Ovary (tissue), 9 donors: ENCODE data around the gene ECE2. TPM values are rescaled to one million over a fixed set of nuclear protein-coding genes. Genes with fewer than 3 reads are reported as not detected.
"Not testable (repeated sequence)": the region's sequence is repeated elsewhere in the genome, so short reads cannot be mapped to it uniquely, and the experiment has no call there.

Source experiments
- DNase-seq, 5 donors: peaks; one replicate each; pipeline ENCODE4 v3.0.0-alpha.2; 2019 to 2020
- H3K27ac ChIP-seq, 2 donors: fragments of 200-600 bp; one replicate each; pipeline versions ENCODE4 v1.5.1 to v1.8.0; 2019 to 2022
- H3K27me3 ChIP-seq: fragments of 200-600 bp; one replicate; pipeline ENCODE4 v1.8.0; 2022
- H3K36me3 ChIP-seq: fragments of 200-600 bp; sonication (generic); one replicate; pipeline ENCODE4 v1.5.1; 2019
- H3K4me1 ChIP-seq: one replicate; pipeline ENCODE4 v1.8.1; 2013; ENCODE audit warnings: mild to moderate bottlenecking, moderate library complexity; ENCODE audit not compliant: insufficient read depth
- H3K4me3 ChIP-seq: fragments of 200-600 bp; sonication (generic); one replicate; pipeline ENCODE4 v1.5.1; 2017
- H3K9me3 ChIP-seq, 2 donors: fragments of 200-600 bp in 1 of 2; sonication (generic) in 1 of 2; one replicate each; pipeline versions ENCODE4 v1.5.1 to v1.8.1; 2013 to 2019; ENCODE audit warnings: mild to moderate bottlenecking in 1 of 2, moderate library complexity in 1 of 2
- EP300 ChIP-seq: sonication (generic); formaldehyde crosslinking; IDR thresholded peaks from one replicate; pipeline ENCODE4 v1.6.1; 2017; ENCODE audit warnings: antibody characterized with exemption
- POLR2A ChIP-seq: fragments of 450-650 bp; IDR thresholded peaks from one replicate; pipeline ENCODE4 v1.6.1; 2017; ENCODE audit warnings: antibody characterized with exemption, mild to moderate bottlenecking, moderate library complexity
- WGBS, 3 donors: extraction: QIAGEN DNeasy Blood & Tissue Kit in 1 of 3; methylation state at CpG; one replicate each; pipeline versions ENCODE4 v1.1.5 to v1.1.7; 2013 to 2017; 5-methylcytosine and 5-hydroxymethylcytosine counted together
- intact Hi-C, 4 donors: fragments of 100-400 bp; cut with DNase I; formaldehyde crosslinking; loops; one replicate each; pipeline versions ENCODE4 v1.11.0 to v1.15.1; 2022 to 2023
- polyA plus RNA-seq, 2 donors: library from polyadenylated mRNA; stranded (reverse); fragments of 200-250 nt in 1 of 2; fragments of 350-450 nt in 1 of 2; fragmentation: Illumina TruSeq in 1 of 2; extraction: RNeasy Lipid Tissue Mini Kit (QIAGEN cat#74804) in 1 of 2; gene quantifications; one replicate each; pipeline ENCODE4 v1.2.3, GENCODE V29; 2013 to 2014
- total RNA-seq, 7 donors: library from RNA; depleted of rRNA in 2 of 7; stranded (reverse); fragments of >200 nt in 2 of 7; fragmentation: NEBNext Ultra II Directional in 3 of 7; extraction: Animal tissue kit (Norgen Biotek cat#: 25700) in 3 of 7; gene quantifications; one replicate each; pipeline versions ENCODE4 v1.1.0 to v1.2.4, GENCODE V29; 2016 to 2023
- TF ChIP-seq, protein P1 (sequence below), 3 donors: fragments of 450-650 bp in 2 of 3; fragments of 200-600 bp in 1 of 3; IDR thresholded peaks; one replicate each; pipeline versions ENCODE4 v1.5.1 to v1.8.0; 2016 to 2022; ENCODE audit warnings: antibody characterized with exemption in 3 of 3, mild to moderate bottlenecking in 1 of 3
- donor health status: DM: no; HTN: no; CAD: no; lungs with moderate emphysema.
- donor health status: DM: no; HTN: no; CAD: no.
- donor health status: Bipolar disorder and iron deficiency.
- donor health status: DM: yes; HTN: yes; CAD: no.
- donor health status: DM: no; HTN: no; CAD: no.
- donor health status: DM: yes; HTN: yes; CAD: no.

ECE2 gene
- total and polyA plus RNA-seq, 9 donors = 0.43 TPM; not detected in 8

DNA sequence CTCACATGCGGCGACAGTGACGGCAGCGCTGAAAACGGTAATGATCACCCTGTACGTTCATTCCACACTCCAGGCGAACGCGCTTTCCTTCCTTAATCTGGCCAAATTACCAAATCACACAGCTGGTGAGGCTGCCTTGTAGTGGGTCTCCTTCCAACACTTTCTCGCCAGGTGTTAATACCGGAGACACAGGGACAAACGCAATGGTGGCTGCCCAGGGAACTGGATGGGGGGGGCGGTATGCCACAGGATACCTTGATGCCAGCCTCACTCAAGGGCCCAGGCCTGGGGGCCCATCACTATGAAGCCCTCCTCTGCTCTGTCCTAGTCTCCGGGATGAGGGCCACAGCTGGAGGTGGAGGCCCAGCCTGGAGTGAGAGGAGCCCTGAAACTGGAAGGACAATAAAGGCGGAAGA is 13.1 kb upstream of the ECE2 start:
- no peak overlapping the region for H3K27ac ChIP-seq

DNA sequence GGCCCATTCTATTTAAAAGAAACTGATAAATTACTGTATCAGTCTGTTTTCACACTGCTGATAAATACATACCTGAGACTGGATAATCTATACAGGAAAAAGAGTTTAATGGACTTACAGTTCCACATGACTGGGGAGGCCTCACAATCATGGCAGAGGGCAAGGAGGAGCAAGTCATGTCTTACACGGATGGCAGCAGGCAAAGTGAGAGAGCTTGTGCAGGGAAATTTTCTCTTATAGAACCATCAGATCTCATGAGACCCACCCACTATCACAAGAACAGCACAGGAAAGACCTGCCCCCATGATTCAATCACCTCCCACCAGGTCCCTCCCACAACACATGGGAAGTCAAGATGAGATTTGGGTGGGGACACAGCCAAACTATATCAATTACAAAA is 8.6 kb upstream of the ECE2 start:
- intact Hi-C loops = not testable (repeated sequence)
- 82 to 92% (median 84%) methylated on average over 1 of the region's 1 CpG for WGBS, 3 donors

More for the DNA sequence above, 13.1 kb upstream of the ECE2 start:
- H3K36me3 ChIP-seq = no peaks in the 10 kb centered on the region
- peaks cover 5% of the 10 kb centered on the region for H3K27me3 ChIP-seq
- TF ChIP-seq, protein P1, sequence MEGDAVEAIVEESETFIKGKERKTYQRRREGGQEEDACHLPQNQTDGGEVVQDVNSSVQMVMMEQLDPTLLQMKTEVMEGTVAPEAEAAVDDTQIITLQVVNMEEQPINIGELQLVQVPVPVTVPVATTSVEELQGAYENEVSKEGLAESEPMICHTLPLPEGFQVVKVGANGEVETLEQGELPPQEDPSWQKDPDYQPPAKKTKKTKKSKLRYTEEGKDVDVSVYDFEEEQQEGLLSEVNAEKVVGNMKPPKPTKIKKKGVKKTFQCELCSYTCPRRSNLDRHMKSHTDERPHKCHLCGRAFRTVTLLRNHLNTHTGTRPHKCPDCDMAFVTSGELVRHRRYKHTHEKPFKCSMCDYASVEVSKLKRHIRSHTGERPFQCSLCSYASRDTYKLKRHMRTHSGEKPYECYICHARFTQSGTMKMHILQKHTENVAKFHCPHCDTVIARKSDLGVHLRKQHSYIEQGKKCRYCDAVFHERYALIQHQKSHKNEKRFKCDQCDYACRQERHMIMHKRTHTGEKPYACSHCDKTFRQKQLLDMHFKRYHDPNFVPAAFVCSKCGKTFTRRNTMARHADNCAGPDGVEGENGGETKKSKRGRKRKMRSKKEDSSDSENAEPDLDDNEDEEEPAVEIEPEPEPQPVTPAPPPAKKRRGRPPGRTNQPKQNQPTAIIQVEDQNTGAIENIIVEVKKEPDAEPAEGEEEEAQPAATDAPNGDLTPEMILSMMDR (IDR thresholded peaks at IDR 0.05) = no peak
- TF ChIP-seq EP300 = no peak
- no peak for TF ChIP-seq POLR2A
- H3K4me1 ChIP-seq = peaks cover 13% of the 10 kb centered on the region
- DNase-seq = no peak
- no peak overlapping the region for H3K4me3 ChIP-seq
- 7 to 11% (median 10%) methylated on average over 15 of the region's 15 CpGs for WGBS, 3 donors
- no peaks in the 10 kb centered on the region for H3K9me3 ChIP-seq
- intact Hi-C loops = no loop called here

DNA sequence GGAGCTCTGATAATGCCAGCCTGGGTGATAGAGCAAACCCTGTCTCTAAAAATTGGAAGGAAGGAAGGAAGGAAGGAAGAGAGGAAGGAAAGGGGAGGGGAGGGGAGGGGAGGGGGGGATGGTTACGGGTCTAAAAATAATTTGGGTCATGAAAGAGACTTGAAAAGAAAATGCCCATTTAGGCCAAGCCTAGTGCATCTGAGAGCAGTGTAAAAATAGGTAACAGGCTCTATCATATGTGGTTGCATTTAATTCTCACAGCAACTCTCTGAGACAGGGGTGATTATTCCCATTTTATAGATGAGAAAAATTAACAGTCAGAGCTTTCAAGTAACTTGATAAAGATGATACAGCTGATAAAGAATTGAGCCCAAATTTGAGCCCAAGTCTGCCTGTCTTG is 3.6 kb upstream of the ECE2 start:
- 21 to 43% (median 27%) methylated on average over 1 of the region's 1 CpG for WGBS, 3 donors
- intact Hi-C loops = no loop called here
- no peak for TF ChIP-seq POLR2A
- TF ChIP-seq, protein P1 (IDR thresholded peaks at IDR 0.05) = no peak
- no peak for TF ChIP-seq EP300
- no peaks in the 10 kb centered on the region for H3K36me3 ChIP-seq
- no peaks in the 10 kb centered on the region for H3K9me3 ChIP-seq
- DNase-seq = no peak
- H3K27me3 ChIP-seq = no peaks in the 10 kb centered on the region
- H3K4me3 ChIP-seq = no peak overlapping the region
- no peak overlapping the region for H3K27ac ChIP-seq
- no peaks in the 10 kb centered on the region for H3K4me1 ChIP-seq

More for the DNA sequence above, 8.6 kb upstream of the ECE2 start:
- H3K4me1 ChIP-seq, DNase-seq, H3K9me3 ChIP-seq, H3K36me3 ChIP-seq, H3K27me3 ChIP-seq, H3K4me3 ChIP-seq, H3K27ac ChIP-seq: not testable (repeated sequence)

DNA sequence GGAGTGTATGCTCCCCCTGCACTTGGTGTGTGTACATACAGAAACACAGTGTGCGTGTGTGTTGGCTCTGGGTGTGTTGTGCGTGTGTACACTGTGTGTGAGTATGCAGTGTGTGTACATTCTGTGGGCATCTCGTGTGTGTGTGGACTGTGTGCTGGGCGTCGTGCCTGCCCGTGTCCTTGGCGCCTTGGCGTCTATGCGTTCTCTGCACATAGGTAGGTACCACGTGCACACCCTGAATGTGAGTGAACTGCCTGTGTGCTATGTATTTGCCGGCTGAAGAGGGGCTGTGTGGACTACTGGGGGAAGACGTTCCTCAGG is 481 bp upstream of the ECE2 start:
- TF ChIP-seq EP300 = no peak
- no peak for TF ChIP-seq POLR2A
- TF ChIP-seq, protein P1 (IDR thresholded peaks at IDR 0.05) = no peak
- H3K9me3 ChIP-seq = no peaks in the 10 kb centered on the region
- no peak for DNase-seq
- 62 to 71% (median 64%) methylated on average over 12 of the region's 12 CpGs for WGBS, 3 donors
- no peak overlapping the region for H3K4me3 ChIP-seq
- intact Hi-C loops = loop anchor here in 1 of 4 donors (5.0 kb wide), 1 partner anchor 483 kb away; no protein-coding TSS in a partner anchor
- H3K4me1 ChIP-seq = no peaks in the 10 kb centered on the region
- H3K36me3 ChIP-seq = no peaks in the 10 kb centered on the region
- H3K27ac ChIP-seq = no peak overlapping the region
- no peaks in the 10 kb centered on the region for H3K27me3 ChIP-seq

DNA sequence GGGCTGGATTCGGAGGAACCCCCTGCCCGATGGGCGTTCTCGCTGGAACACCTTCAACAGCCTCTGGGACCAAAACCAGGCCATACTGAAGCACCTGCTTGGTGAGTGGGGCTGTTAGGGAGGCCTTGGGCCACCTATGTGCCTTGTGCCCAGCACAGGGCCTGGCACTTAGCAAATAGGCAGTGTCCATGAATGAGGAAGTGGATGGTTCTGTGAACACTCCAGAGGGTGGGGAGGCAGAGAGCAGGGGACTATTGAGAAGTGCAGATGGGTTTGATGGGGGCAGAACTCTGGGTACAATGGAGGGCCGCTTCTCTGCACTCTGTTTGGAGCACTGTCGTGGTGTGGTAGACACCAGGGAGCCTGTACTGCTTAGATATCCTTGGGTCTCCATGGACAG is 1.5 kb downstream of the ECE2 start:
- TF ChIP-seq EP300 (no peak), POLR2A (no peak)
- TF ChIP-seq, protein P1 (IDR thresholded peaks at IDR 0.05) = no peak
- DNase-seq = no peak
- H3K27ac ChIP-seq = no peak overlapping the region
- no peaks in the 10 kb centered on the region for H3K9me3 ChIP-seq
- no peak overlapping the region for H3K4me3 ChIP-seq
- WGBS, 3 donors = 87 to 92% (median 92%) methylated on average over 6 of the region's 6 CpGs
- H3K4me1 ChIP-seq = no peaks in the 10 kb centered on the region
- intact Hi-C loops = loop anchor here in 1 of 4 donors (5.0 kb wide), 1 partner anchor 485 kb away; no protein-coding TSS in a partner anchor
- H3K27me3 ChIP-seq = no peaks in the 10 kb centered on the region
- no peaks in the 10 kb centered on the region for H3K36me3 ChIP-seq
